Astrocyte of the cerebellum (primary cell): ENCODE results near the gene ZNF492.

Experiments used
- DNase-seq: peaks from one replicate; pipeline ENCODE4 v3.0.0-alpha.2; 2011; ENCODE audit warnings: low read depth
- H3K4me3 ChIP-seq: 2 replicates; pipeline ENCODE4 v1.5.1; 2011; ENCODE audit warnings: mild to moderate bottlenecking, low read depth, low read length, moderate library complexity
- in situ Hi-C: cut with HindIII; loops from 2 replicates; pipeline ENCODE4 v1.10.0; 2017; ENCODE audit warnings: low sequenced_read_pairs
- TF ChIP-seq, protein P1 (sequence below): IDR thresholded peaks from 2 replicates; pipeline ENCODE4 v1.5.1; 2012; ENCODE audit warnings: low read length, low read depth, moderate library complexity, mild to moderate bottlenecking; ENCODE audit errors: missing control alignments

ZNF492 gene

DNA sequence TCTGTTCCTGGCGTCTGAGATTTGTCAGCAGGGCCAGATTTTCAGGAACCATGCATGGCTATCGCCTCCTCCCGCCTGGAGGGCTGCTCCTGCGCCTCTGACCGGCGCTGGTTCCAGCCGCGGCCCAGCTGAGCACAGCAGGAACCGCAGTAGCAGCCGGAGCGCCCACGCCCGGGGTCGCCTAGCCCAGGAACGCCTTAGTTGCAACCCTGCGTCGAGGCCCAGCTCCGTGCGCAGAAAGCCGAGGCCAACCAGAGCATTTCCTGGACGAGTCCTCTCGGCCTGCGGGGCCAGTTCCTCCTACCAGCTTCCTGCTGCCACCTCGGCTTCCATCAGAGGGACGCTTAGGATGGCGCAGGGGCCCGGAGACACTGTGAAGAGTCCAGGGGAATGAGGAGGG, 74.9 kb downstream of the ZNF492 start:
- TF ChIP-seq, protein P1, sequence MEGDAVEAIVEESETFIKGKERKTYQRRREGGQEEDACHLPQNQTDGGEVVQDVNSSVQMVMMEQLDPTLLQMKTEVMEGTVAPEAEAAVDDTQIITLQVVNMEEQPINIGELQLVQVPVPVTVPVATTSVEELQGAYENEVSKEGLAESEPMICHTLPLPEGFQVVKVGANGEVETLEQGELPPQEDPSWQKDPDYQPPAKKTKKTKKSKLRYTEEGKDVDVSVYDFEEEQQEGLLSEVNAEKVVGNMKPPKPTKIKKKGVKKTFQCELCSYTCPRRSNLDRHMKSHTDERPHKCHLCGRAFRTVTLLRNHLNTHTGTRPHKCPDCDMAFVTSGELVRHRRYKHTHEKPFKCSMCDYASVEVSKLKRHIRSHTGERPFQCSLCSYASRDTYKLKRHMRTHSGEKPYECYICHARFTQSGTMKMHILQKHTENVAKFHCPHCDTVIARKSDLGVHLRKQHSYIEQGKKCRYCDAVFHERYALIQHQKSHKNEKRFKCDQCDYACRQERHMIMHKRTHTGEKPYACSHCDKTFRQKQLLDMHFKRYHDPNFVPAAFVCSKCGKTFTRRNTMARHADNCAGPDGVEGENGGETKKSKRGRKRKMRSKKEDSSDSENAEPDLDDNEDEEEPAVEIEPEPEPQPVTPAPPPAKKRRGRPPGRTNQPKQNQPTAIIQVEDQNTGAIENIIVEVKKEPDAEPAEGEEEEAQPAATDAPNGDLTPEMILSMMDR = no peak
- DNase-seq = no peak
- in situ Hi-C loops = no loop called here
- no peak overlapping the region for H3K4me3 ChIP-seq
